GM21786 (cell line): Measurements from ENCODE around the gene JAKMIP1.
"Not testable (repeated sequence)": the region's sequence is repeated elsewhere in the genome, so short reads cannot be mapped to it uniquely, and the experiment has no call there.

Experiments used
- ATAC-seq: cut with Tn5 transposase; IDR thresholded peaks from one replicate; pipeline ENCODE4 v1.9.1; 2021; ENCODE audit not compliant: unreplicated experiment

JAKMIP1 gene

DNA sequence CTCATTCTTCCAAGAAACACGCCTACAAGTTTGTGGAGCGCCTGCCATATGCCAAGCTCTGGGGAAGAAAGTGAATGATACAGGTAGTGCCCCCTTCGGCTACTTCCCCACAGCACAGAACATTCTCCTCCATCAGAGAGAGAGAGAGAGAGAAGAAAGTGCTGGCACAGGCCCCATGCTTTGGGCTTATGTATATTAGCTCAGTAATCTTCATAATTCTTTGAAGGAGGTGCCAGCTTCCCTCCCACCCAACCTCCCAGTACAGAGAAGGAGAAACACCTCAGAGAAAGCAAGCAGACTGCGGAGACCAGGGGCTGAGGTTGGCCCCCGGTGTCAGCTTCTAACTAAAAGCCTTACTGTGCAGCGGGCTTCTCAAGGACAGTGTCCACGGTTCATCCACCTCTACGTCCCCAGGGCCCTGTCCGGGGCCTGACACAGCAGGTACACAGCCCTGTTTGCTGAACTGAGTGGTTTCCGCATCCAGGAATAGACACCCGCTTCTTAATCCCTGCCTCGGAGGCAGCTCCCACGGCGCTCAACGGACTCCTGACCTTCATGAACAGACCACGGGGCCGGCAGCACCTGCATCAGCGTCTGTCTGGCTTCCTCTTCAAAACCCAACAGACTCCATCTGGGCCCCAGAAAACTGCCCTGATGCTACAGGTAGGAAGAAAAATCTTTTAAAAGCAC, 50.2 kb downstream of the JAKMIP1 start:
- ATAC-seq, result no peak

GRCh38 chr4:6148506-6149205, 51.7 kb downstream of the JAKMIP1 start:
- no peak for ATAC-seq

DNA sequence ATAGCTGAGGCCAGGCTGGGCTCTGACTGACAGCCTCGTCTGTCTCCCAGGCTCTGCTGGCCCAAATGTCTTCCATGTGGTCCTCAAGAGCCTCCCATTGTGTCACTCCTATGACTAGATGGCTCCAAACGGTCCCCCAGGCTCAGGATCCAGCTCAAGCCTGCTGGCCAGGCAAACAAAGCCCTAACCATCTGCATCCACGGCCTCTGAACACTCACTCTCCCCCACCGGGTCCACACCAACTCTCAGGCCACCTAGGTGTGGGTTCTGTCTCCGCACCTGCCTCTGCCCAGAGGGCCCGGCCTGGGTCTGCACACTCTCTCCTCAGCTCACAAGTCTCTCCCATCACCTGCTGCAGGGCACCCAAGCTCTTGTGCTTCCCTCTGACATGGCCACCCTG, 52.9 kb downstream of the JAKMIP1 start:
- ATAC-seq, result no peak

DNA sequence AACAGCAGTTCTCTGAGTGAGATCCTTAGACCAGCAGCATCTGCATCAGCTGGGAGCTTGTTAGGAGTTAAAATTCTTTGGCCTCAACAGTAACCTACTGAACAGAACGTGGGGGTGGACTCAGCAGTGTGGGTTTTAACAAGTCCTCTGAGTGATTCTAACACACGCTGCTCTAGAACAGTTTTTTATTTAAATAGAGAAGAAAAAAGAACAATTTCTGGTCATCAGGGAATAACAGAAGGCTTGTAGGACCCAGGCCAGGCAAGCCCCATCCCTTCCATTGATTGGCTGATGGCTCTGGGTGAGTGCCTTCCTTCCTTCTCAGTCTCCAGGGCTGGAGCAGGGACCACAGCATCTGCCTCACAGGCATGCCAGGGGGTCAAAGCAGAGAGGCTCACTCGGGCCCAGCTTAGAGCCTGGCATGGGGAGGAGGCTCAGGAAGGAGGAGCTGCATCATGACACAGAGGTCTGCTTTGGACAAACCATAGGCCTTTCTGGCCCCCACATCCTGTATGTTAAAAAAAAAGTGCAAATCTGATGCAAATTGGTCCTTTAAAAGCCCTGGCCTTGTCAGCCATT, 56.7 kb downstream of the JAKMIP1 start:
- no peak for ATAC-seq

DNA sequence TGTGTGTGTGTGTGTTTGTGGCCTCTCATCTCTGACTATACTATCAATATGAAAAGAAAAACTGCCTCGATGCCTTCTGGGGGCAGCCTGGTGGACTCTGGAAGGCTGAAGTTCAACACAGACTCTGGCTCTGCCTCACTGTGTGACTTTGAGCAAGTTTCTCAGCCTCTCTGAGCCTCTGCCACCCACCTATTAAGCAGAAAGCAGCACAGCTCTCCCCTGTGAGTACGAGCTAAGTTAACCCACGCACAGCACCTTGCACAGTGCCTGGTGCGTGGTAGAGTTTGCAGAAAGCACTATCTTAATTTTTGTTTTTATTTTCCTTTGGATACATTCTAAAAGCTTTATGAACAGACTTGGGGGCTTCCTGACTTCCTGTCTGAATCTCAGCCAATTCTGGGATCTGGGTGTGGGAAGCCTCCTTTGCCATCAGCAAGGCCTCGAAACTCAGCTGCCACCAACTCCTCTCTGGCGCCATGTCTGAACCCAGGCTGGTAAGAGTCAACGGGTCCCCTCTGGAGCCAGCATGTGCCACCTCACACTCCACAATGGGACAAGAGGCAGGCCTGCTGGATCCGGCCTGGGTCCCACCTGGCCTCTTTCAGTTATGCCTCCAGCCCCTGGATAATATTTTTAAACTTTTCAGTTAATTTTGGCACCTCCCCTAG, 57.3 kb downstream of the JAKMIP1 start:
- no peak for ATAC-seq

GRCh38 chr4:6142511-6142910, 57.8 kb downstream of the JAKMIP1 start:
- ATAC-seq, result no peak

GRCh38 chr4:6141554-6141953, 58.8 kb downstream of the JAKMIP1 start:
- no peak for ATAC-seq

DNA sequence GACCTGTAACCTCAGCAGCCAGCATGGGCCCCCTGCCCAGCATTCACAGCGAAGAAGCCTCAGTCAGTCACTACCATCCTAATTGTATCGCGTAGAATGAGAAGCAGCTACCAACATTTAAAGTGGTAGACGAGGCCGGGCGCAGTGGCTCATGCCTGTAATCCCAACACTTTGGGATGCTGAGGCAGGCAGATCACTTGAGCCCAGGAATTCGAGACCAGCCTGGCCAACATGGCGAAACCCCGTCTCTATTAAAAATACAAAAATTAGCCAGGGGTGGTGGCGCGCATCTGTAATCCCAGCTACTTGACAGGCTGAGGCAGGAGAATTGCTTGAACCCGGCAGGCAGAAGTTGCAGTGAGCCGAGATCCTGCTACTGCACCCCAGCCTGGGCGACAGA, 59.3 kb downstream of the JAKMIP1 start:
- ATAC-seq, result not testable (repeated sequence)

- no peak for ATAC-seq
These were observed 62.6 kb downstream of the JAKMIP1 start for GRCh38 chr4:6137747-6138135.

DNA sequence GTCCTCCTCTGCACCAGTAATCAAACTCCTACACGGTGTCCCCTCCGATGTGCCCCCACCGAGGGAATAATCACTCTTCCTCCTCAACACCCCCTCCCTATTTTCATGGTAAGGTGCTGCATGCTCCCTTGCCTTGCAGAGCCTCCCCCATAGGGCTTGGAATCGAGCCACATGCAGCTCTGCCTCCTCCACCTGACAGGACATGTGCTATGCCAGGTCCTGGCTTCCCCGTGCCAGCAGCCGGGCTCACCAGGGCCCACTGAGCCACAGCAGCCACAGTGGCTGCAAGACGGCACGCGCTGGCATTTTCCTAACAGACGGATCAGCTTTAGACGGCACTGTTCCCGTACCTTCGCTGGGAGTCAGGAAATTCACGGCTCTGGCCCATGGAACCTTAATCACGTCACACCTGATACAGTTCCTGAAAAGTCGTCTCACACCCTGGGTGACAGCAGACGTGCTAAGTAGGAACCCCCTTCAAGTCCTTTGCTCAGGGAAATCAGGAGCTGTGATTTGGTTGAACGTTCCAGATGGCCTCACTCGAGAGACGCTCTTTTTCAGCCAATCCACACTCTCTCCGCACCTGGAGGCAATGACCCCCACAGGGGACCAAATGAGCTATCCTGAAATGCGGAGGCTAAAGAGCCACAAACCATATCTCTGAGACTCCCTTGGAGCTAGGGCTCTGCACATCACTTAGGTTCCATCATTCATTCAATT, 63.2 kb downstream of the JAKMIP1 start:
- no peak for ATAC-seq

DNA sequence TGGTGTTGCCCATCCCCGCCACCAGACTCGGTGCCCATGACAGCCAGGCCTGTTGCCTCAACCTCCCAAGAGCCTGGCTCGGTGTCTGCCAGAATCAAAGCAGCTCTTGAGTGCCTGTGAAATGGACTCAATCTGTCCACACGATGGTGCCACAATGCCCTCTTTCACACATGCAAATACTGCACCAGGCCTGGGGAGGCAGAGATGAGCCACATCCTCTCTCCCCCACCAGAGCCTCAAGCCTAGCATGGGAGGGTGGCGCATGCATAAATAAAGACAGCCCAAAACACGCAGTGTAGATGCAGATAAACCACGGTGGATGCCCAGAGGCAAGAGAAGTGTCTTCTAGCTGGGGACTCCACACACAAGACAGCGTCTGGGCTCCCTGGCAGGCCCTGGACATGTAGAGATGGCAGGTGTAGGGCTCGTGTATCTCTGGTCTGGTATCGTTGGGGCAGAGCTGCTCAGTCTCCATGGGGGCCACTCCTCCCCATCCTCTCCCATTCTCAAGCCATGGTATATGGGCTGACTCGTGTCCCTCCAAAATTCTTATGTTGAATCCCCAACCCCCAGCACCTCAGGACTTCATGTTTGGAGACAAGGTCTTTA, 65.6 kb downstream of the JAKMIP1 start:
- peak; percentile 92 for ATAC-seq

- ATAC-seq, result no peak
These were observed 67.6 kb downstream of the JAKMIP1 start for GRCh38 chr4:6132716-6133115.

GRCh38 chr4:6128221-6128850, 72.0 kb downstream of the JAKMIP1 start:
- no peak for ATAC-seq

- ATAC-seq, result no peak
These were observed 73.2 kb downstream of the JAKMIP1 start for GRCh38 chr4:6126971-6127745.

DNA sequence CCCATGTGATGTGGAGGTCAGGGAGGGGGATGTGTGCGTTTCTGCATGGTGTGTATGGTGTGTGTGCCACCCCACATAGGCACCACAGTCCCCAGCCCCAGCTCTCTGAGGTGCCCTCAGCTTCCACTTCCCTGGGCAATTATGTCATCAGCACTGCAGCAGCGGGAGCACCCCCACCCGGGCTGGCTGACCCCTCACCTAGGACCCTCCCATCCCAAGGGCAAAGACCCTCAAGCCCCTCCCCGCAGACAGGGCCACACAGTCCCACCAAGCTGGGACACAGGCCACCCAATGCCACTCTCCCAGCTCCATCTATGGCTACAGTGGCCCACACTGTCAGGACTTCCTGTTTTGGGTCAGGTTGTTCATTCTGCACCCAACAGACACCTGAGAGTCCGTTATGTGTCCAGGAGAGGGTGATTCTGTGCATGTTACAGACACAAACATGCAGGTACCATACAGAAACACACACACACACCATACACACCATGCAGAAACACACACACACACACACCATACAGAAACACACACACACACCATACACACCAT, 75.2 kb downstream of the JAKMIP1 start:
- no peak for ATAC-seq

- no peak for ATAC-seq
These were observed 75.8 kb downstream of the JAKMIP1 start for GRCh38 chr4:6124386-6125102.

GRCh38 chr4:6123976-6124375, 76.4 kb downstream of the JAKMIP1 start:
- ATAC-seq, result no peak

DNA sequence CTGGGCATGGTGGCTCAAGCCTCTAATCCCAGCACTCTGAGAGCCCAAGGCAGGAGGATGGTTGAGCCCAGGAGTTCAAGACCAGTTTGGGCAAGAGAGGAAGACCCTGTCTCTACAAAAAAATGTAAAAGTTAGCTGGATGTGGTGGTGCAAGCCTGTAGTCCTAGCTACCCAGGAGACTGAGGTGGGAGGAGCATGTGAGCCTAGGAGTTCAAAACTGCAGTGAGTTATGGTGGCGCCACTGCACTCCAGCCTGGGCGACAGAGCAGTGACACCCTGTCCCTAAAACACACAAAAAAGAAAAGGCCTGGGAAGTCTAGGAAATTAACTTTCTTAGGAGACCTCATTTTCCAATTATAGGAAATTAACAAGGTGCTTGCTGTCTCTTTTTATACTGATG, 76.8 kb downstream of the JAKMIP1 start:
- ATAC-seq, result no peak

GRCh38 chr4:6123116-6123515, 77.2 kb downstream of the JAKMIP1 start:
- no peak for ATAC-seq
